NCI-H524 treated with DMSO at 0.1 percent for 48 hours (cell line): Measurements from ENCODE around the gene TNFRSF17.
A peak's percentile ranks its signal among the peaks of the same experiment; 100 is the strongest.

ENCODE experiments used
- DNase-seq: peaks from one replicate; lab custom pipeline; 2025; lab: John Stamatoyannopoulos, UW

Gene TNFRSF17

DNA sequence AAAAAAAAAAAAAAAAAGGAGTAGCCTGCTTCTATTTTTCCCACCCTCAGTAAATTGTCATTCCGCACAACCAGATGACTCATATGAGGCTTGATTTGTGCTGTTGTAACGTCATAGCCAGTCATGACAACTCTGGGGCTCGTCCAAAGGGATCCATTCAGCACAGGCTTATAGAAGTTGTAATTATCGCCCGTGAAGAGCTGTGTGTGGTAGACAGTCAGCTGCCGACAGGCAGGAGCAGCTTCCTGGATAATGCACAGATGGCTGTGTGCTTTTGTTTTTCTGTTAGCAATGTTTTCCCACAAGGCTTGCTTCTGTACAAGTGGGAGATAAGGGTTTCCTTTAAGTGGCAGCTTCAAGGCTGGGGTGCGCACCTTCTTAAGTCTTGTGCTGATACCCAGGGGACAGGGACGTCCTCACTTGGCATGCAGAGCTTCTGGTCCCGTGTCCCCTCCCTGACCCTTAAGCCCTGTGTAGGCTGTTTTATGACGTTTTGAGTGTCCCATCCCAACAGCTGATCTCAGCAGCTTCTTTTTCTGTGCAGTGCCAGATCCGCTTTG lies 37.5 kb downstream of the TNFRSF17 start:
- peak; percentile 99 for DNase-seq

DNA sequence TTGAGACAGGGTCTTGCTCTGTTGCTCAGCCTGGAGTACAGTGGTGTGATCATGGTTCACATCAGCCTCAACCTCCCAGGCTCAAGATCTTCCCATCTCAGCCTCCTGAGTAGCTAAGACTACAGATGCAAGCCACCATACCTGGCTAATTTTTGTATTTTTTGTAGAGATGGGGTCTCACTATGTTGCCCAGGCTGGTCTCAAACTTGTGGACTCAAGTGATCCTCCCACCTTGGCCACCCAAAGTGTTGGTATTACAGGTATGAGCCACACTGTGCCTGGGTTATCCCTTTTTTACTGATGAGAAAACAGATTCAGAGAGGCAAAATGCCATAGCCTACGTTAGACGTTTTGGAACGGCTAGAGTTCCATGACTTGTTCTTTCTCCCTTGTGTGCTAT lies 41.6 kb downstream of the TNFRSF17 start:
- no peak for DNase-seq

- no peak for DNase-seq
Observed at GRCh38 chr16:12009462-12009861, 44.5 kb downstream of the TNFRSF17 start.

DNA sequence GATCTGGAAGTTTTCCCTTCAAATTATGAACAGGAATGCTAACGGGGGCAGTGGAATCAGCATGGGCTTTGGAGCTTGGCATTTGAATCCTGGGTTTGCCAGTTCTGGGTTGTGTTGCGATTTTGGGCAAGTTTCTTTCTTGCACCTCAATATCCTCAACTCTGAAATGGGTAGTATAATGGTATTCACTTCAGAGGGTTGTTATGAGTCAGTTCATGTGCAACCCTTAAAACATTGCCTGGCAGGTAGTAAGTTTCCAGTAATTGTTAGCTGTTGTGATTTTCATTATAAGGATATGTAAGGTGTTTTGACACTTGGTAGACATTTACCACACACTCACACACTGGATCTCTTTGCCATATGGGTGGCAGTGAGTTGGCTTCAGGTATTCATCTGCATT lies 44.9 kb downstream of the TNFRSF17 start:
- no peak for DNase-seq

DNA sequence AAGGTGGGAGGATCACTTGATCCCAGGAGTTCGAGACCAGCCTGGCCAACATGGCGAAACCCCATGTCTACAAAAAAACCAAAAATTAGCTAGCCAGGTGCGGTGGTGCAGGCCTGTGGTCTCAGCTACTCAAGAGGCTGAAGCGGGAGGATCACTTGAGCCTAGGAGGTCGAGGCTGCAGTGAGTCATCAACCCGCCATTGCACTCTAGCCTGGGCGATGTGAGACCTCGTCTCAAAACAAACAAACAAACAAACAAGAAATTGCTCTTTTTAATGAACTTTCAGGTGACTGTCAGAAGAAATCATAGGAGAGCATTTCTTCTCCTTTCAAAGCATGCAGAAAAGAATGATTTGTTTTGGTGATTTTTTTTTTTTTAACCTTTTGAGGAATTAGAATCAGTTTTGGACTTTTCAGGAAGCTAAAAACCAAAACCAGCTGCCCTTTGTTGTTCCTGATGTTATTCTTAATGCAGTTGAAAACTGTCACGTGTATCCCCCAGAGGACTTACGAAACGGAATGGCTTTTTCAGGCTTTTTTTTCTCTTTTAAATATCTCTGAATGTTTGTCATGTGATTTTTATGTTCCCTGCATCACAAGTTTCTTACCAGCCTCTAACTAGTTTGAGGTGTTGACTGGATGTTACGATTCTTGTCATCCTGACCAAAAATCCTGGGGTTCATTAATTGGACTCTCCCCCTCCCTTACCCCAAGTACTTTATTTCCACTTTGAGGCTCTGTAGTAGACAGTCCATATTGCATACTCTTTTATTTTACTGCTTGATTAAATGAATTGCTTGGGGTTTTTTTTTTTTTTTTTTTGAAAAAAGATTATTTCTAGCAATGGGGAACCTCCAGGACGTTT lies 45.6 kb downstream of the TNFRSF17 start:
- no peak for DNase-seq

DNA sequence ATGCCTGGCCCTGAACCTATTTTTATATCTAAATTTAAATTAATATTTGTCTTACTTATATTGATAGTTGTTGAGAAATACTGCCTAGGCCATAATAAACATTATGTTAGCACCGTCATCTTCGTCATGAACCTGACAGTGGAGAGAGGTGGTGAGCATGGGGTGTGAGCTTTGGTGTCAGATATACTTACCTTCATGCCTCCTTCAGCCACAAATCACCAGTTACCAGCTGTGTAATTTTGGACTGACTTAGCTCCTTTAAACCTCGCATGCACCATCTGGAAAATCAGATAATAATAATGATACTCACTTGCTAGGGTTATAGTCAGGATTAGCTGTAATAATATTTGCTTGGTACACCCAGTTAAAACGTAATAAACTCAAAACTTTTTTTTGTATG lies 46.6 kb downstream of the TNFRSF17 start:
- peak; percentile 13 for DNase-seq

DNA sequence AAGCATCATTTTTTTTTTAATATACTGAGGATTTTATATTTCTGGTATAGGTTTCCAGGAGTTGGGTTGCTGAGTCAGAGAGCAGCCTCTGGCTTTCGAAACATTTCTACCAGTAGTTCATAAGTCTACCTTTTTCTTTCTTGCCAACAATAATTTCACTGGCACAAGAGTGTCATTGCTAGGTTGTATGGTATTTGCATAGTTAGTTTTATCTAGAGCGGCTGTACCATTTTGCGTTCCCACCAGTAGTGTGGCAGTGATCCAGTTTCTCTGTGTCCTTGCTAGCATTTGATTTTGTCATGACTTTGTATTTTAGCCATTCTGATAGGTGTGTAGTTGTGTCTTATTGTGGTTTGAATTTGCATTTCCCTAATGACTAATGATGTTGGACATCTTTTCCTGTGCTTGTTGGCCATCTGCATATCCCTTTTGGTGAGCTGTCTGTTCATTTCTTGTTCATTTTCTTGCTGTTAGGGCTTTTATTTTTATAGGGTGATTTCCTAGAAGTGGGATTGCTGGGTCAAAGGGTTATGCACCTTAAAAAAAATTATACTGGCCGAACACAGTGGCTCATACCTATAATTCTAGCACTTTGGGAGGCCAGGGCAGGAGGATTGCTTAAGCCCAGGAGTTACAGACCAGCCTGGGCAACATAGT lies 51.4 kb downstream of the TNFRSF17 start:
- DNase-seq: no peak

- no peak for DNase-seq
Observed at GRCh38 chr16:12017558-12017957, 52.5 kb downstream of the TNFRSF17 start.
